ENCODE measurements around the gene ABCA8. TPM values are rescaled to one million over a fixed set of nuclear protein-coding genes. Genes with fewer than 3 reads are reported as not detected.

The ABCA8 gene
- polyA plus RNA-seq, 3 donors, result not detected

DNA sequence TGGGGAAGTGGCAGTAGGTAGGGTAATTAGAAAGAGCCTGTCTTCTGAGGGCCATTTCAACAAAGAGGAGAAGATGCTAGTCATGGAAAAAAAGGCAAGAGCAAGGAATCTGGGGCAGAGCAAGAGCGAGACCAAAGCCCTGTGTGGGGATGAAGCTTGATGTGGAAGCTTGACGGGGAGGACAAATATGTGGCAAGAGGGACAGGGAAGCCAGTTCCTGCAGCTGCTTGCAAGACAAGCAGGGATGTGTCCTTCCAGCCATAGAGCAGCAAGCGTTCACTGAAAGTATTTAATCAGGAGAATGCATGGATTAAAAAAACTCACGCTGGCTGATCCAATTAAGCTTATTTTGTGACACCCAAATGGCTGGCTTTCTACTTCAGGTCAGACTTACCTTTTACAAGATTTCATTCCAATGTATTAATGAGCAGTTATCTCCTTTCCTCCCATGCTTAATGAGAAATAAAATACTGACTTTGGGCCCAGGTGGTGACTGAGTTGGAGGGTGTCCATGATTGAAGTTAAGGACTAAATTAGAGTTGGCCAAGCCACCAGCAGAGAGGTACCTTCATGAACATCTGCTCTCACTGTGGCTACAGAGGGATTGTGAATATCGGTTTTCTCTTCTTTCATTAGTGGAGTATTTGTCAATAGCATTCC is 76.8 kb downstream of the ABCA8 start:
- Mint-ChIP-seq H3K27ac (no peak overlapping the region), H3K4me3 (no peak overlapping the region), H3K27me3 (ENCODE audit: low read depth in 3 of 3) (peaks cover 2 to 4% (median 2%) of the 10 kb centered on the region in 3 donors), H3K9me3 (peaks cover 28 to 40% (median 32%) of the 10 kb centered on the region in 7 donors), H3K36me3 (no peaks in the 10 kb centered on the region), H3K4me1 (no peaks in the 10 kb centered on the region)
- TF ChIP-seq, protein P1, sequence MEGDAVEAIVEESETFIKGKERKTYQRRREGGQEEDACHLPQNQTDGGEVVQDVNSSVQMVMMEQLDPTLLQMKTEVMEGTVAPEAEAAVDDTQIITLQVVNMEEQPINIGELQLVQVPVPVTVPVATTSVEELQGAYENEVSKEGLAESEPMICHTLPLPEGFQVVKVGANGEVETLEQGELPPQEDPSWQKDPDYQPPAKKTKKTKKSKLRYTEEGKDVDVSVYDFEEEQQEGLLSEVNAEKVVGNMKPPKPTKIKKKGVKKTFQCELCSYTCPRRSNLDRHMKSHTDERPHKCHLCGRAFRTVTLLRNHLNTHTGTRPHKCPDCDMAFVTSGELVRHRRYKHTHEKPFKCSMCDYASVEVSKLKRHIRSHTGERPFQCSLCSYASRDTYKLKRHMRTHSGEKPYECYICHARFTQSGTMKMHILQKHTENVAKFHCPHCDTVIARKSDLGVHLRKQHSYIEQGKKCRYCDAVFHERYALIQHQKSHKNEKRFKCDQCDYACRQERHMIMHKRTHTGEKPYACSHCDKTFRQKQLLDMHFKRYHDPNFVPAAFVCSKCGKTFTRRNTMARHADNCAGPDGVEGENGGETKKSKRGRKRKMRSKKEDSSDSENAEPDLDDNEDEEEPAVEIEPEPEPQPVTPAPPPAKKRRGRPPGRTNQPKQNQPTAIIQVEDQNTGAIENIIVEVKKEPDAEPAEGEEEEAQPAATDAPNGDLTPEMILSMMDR (IDR thresholded peaks at IDR 0.05), result no peak
- Histone ChIP-seq H3K27me3 (ENCODE audit: control insufficient read depth in 2 of 2, insufficient read depth in 2 of 2, low read length in 2 of 2) (no peaks in the 10 kb centered on the region), H3K9ac (ENCODE audit: insufficient read depth, low read length, poor library complexity, severe bottlenecking) (no peak overlapping the region), H3K4me3 (replicated peaks in 1 of 3; ENCODE audit: low read depth in 2 of 3, low read length in 3 of 3) (no peak overlapping the region), H3K36me3 (replicated peaks in 1 of 2; ENCODE audit: control insufficient read depth in 1 of 2, insufficient read depth in 2 of 2, low read length in 2 of 2) (no peaks in the 10 kb centered on the region), H3K4me1 (ENCODE audit: control insufficient read depth in 1 of 2, insufficient read depth in 2 of 2, low read length in 2 of 2) (no peaks in the 10 kb centered on the region), H3K4me2 (replicated peaks; ENCODE audit: extremely low read depth, low read length, poor library complexity, severe bottlenecking) (no peak overlapping the region), H2AFZ (ENCODE audit: insufficient read depth, low read depth, low read length, poor library complexity, severe bottlenecking) (no peak overlapping the region), H3K79me2 (ENCODE audit: insufficient read depth, low read length) (no peaks in the 10 kb centered on the region), H4K20me1 (ENCODE audit: insufficient read depth, low read length) (no peaks in the 10 kb centered on the region), H3K27ac (ENCODE audit: low read depth in 1 of 2, low read length in 2 of 2) (no peak overlapping the region), H3K9me3 (replicated peaks in 1 of 2; ENCODE audit: control insufficient read depth in 1 of 2, insufficient read depth in 1 of 2, low read length in 2 of 2) (peaks cover 21 to 26% of the 10 kb centered on the region in 2 donors)
- intact Hi-C loops (cut with micrococcal nuclease), result no loop called here
- no peak for DNase-seq
- WGBS (ENCODE audit: insufficient coverage), result 100% methylated on average over 2 of the region's 5 CpGs

DNA sequence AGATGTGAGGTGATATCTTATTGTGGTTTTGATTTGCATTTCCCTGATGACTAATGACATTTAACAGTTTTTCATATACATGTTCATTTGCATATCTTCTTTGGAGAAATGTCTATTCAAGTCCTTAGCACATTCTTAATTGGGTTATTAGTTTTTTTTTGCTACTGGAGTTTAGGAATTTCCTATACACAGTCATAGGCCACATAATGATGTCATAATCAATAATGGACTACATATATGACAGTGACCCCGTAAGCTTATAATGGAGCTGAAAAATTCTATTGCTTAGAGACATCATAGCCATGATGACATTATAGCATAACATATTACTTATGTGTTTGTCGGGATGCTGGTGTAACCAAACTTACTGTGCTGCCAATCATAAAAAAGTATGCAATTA is 83.7 kb downstream of the ABCA8 start:
- no CpG with 5 or more reads among the region's 2 CpGs for WGBS (ENCODE audit: insufficient coverage)
- Mint-ChIP-seq H3K27ac (no peak overlapping the region), H3K36me3 (no peaks in the 10 kb centered on the region), H3K9me3 (peaks cover 0 to 2% (median 0%) of the 10 kb centered on the region in 7 donors), H3K27me3 (ENCODE audit: low read depth in 3 of 3) (peaks cover 0 to 2% (median 0%) of the 10 kb centered on the region in 3 donors), H3K4me3 (no peak overlapping the region), H3K4me1 (peaks cover 3% of the 10 kb centered on the region)
- Histone ChIP-seq H3K9me3 (replicated peaks in 1 of 2; ENCODE audit: control insufficient read depth in 1 of 2, insufficient read depth in 1 of 2, low read length in 2 of 2) (no peaks in the 10 kb centered on the region), H3K4me2 (replicated peaks; ENCODE audit: extremely low read depth, low read length, poor library complexity, severe bottlenecking) (no peak overlapping the region), H3K79me2 (ENCODE audit: insufficient read depth, low read length) (no peaks in the 10 kb centered on the region), H3K27ac (ENCODE audit: low read depth in 1 of 2, low read length in 2 of 2) (no peak overlapping the region), H4K20me1 (ENCODE audit: insufficient read depth, low read length) (no peaks in the 10 kb centered on the region), H3K27me3 (ENCODE audit: control insufficient read depth in 2 of 2, insufficient read depth in 2 of 2, low read length in 2 of 2) (no peaks in the 10 kb centered on the region), H3K9ac (ENCODE audit: insufficient read depth, low read length, poor library complexity, severe bottlenecking) (no peak overlapping the region), H3K4me1 (ENCODE audit: control insufficient read depth in 1 of 2, insufficient read depth in 2 of 2, low read length in 2 of 2) (no peaks in the 10 kb centered on the region), H3K4me3 (replicated peaks in 1 of 3; ENCODE audit: low read depth in 2 of 3, low read length in 3 of 3) (no peak overlapping the region), H2AFZ (ENCODE audit: insufficient read depth, low read depth, low read length, poor library complexity, severe bottlenecking) (no peak overlapping the region), H3K36me3 (replicated peaks in 1 of 2; ENCODE audit: control insufficient read depth in 1 of 2, insufficient read depth in 2 of 2, low read length in 2 of 2) (no peaks in the 10 kb centered on the region)
- intact Hi-C loops (cut with micrococcal nuclease), result no loop called here
- TF ChIP-seq, protein P1 (IDR thresholded peaks at IDR 0.05), result no peak
- no peak for DNase-seq
